Adrenal gland (tissue), 12 donors: ENCODE measurements around the gene INF2. TPM values are rescaled to one million over a fixed set of nuclear protein-coding genes. Genes with fewer than 3 reads are reported as not detected.
A peak's percentile ranks its signal among the peaks of the same experiment; 100 is the strongest.

Experiments
- DNase-seq, 7 donors: peaks; one replicate each; pipeline ENCODE4 v3.0.0-alpha.2; 2019 to 2020
- H3K27ac ChIP-seq, 5 donors: fragments of 200-600 bp; sonication (generic) in 4 of 5; 1 replicate in 3 of 5; 2 replicates in 2 of 5; pipeline versions ENCODE4 v1.5.1 to v1.8.0; 2016 to 2020; ENCODE audit warnings: mild to moderate bottlenecking in 1 of 5
- H3K27me3 ChIP-seq: fragments of 200-600 bp; 2 replicates; pipeline ENCODE4 v1.8.0; 2021
- H3K36me3 ChIP-seq, 2 donors: fragments of 200-600 bp; replicated peaks in 1 of 2; 1 replicate in 1 of 2; 2 replicates in 1 of 2; pipeline versions ENCODE4 v1.5.1 to v1.8.0; 2018 to 2022
- H3K4me1 ChIP-seq, 2 donors: fragments of 200-600 bp; replicated peaks in 1 of 2; 1 replicate in 1 of 2; 2 replicates in 1 of 2; pipeline versions ENCODE4 v1.5.1 to v1.8.0; 2018 to 2021
- H3K4me3 ChIP-seq, 4 donors: fragments of 200-600 bp; sonication (generic) in 3 of 4; one replicate each; pipeline ENCODE4 v1.5.1; 2016 to 2018
- H3K9me3 ChIP-seq, 3 donors: fragments of 200-600 bp; sonication (generic) in 1 of 3; replicated peaks in 1 of 3; 1 replicate in 2 of 3; 2 replicates in 1 of 3; pipeline versions ENCODE4 v1.5.1 to v1.8.0; 2016 to 2021
- CTCF ChIP-seq, 6 experiments: fragments of 450-650 bp in 4 of 6; fragments of 200-600 bp in 2 of 6; sonication (generic) in 1 of 6; IDR thresholded peaks; 1 replicate in 5 of 6; 2 replicates in 1 of 6; pipeline versions ENCODE4 v1.5.1 to v1.8.0; 2016 to 2021; ENCODE audit warnings: antibody characterized with exemption in 6 of 6, mild to moderate bottlenecking in 2 of 6, moderate library complexity in 1 of 6
- POLR2A ChIP-seq, 2 donors: fragments of 450-650 bp; IDR thresholded peaks; one replicate each; pipeline ENCODE4 v1.6.1; 2017; ENCODE audit warnings: antibody characterized with exemption in 2 of 2, mild to moderate bottlenecking in 2 of 2, moderate library complexity in 1 of 2
- WGBS, 4 donors: extraction: QIAGEN DNeasy Blood & Tissue Kit in 2 of 4; methylation state at CpG; one replicate each; pipeline versions ENCODE4 v1.1.5 to v1.1.7; 2013 to 2017; 5-methylcytosine and 5-hydroxymethylcytosine counted together
- intact Hi-C, 2 donors: fragments of 100-400 bp; cut with DNase I; formaldehyde crosslinking; loops; one replicate each; pipeline versions ENCODE4 v1.14.1 to v1.15.0; 2022 to 2023
- polyA plus RNA-seq, 3 donors: library from polyadenylated mRNA; stranded (reverse); fragments of 200-250 nt in 2 of 3; fragments of 350-450 nt in 1 of 3; fragmentation: Illumina TruSeq in 1 of 3; extraction: RNeasy Lipid Tissue Mini Kit (QIAGEN cat#74804) in 1 of 3; gene quantifications; one replicate each; pipeline ENCODE4 v1.2.3, GENCODE V29; 2013 to 2014
- total RNA-seq, 9 donors: library from RNA; depleted of rRNA in 4 of 9; stranded (reverse); fragments of >200 nt in 4 of 9; fragments of 120-200 nt in 1 of 9; fragmentation: NEBNext Ultra II Directional in 1 of 9; extraction: Animal tissue kit (Norgen Biotek cat#: 25700) in 1 of 9; gene quantifications; one replicate each; pipeline versions ENCODE4 v1.1.0 to v1.2.4, GENCODE V29; 2013 to 2023
- donor health status: healthy with polysubstance abuse.
- donor health status: Bipolar disorder and iron deficiency.
- donor health status: DM: yes; HTN: yes; CAD: no.
- donor health status: DM: no; HTN: no; CAD: no.
- donor health status: DM: no; HTN: no; CAD: no.
- donor health status: DM: yes; HTN: yes; CAD: no.

INF2 gene
- total and polyA plus RNA-seq, 12 donors = 8.4 to 217 (median 62.0) TPM

GRCh38 chr14:104699426-104699748, 10.0 kb downstream of the INF2 start:
- H3K9me3 ChIP-seq = no peaks in the 10 kb centered on the region
- TF ChIP-seq POLR2A (IDR thresholded peaks at IDR 0.05) (no peak), CTCF (IDR thresholded peaks at IDR 0.05) (no peak)
- H3K4me1 ChIP-seq = peaks cover 4 to 32% of the 10 kb centered on the region in 2 donors
- no peak overlapping the region for H3K4me3 ChIP-seq
- H3K27ac ChIP-seq = peak overlapping the region in 1 of 5 donors; percentile 42
- intact Hi-C loops = no loop called here
- H3K27me3 ChIP-seq = no peaks in the 10 kb centered on the region
- 76 to 80% (median 80%) methylated on average over 12 of the region's 12 CpGs; no CpG with 5 or more reads in 1 of the 4 donors for WGBS, 4 donors
- peaks cover 0 to 30% of the 10 kb centered on the region in 2 donors for H3K36me3 ChIP-seq
- DNase-seq = no peak

GRCh38 chr14:104700225-104700651, 10.8 kb downstream of the INF2 start:
- WGBS, 4 donors = 69 to 90% (median 81%) methylated on average over 9 to 14 of the region's 14 CpGs; no CpG with 5 or more reads in 1 of the 4 donors
- peaks cover 4 to 24% of the 10 kb centered on the region in 2 donors for H3K4me1 ChIP-seq
- peak overlapping the region in 1 of 5 donors; percentile 42 for H3K27ac ChIP-seq
- no peak overlapping the region for H3K4me3 ChIP-seq
- no peaks in the 10 kb centered on the region for H3K27me3 ChIP-seq
- no peaks in the 10 kb centered on the region for H3K9me3 ChIP-seq
- intact Hi-C loops = no loop called here
- DNase-seq = no peak
- peaks cover 0 to 32% of the 10 kb centered on the region in 2 donors for H3K36me3 ChIP-seq
- no peak for TF ChIP-seq CTCF (IDR thresholded peaks at IDR 0.05)
- TF ChIP-seq POLR2A (IDR thresholded peaks at IDR 0.05) = no peak

- peaks cover 0 to 36% of the 10 kb centered on the region in 2 donors for H3K36me3 ChIP-seq
- peaks cover 4 to 21% of the 10 kb centered on the region in 2 donors for H3K4me1 ChIP-seq
- WGBS, 4 donors = 75 to 95% (median 84%) methylated on average over 11 to 22 of the region's 22 CpGs
- H3K27ac ChIP-seq = no peak overlapping the region
- H3K4me3 ChIP-seq = no peak overlapping the region
- no peaks in the 10 kb centered on the region for H3K9me3 ChIP-seq
- intact Hi-C loops = no loop called here
- H3K27me3 ChIP-seq = no peaks in the 10 kb centered on the region
- no peak for TF ChIP-seq POLR2A (IDR thresholded peaks at IDR 0.05)
- no peak for TF ChIP-seq CTCF (IDR thresholded peaks at IDR 0.05)
- no peak for DNase-seq
These were observed 11.4 kb downstream of the INF2 start for GRCh38 chr14:104700747-104701217.

GRCh38 chr14:104701383-104702076, 12.1 kb downstream of the INF2 start:
- Histone ChIP-seq H3K27me3 (no peaks in the 10 kb centered on the region), H3K9me3 (no peaks in the 10 kb centered on the region), H3K27ac (no peak overlapping the region), H3K36me3 (peaks cover 0 to 37% of the 10 kb centered on the region in 2 donors), H3K4me3 (no peak overlapping the region), H3K4me1 (peaks cover 4 to 16% of the 10 kb centered on the region in 2 donors)
- TF ChIP-seq CTCF (IDR thresholded peaks at IDR 0.05) (no peak), POLR2A (IDR thresholded peaks at IDR 0.05) (no peak)
- WGBS, 4 donors = 90 to 96% (median 94%) methylated on average over 15 to 46 of the region's 46 CpGs
- no peak for DNase-seq
- intact Hi-C loops = no loop called here
